CD4-positive, alpha-beta T cell treated with Interleukin-10 for 1 hour (primary cell): Measurements from ENCODE around the gene BLOC1S5.
A peak's percentile ranks its signal among the peaks of the same experiment; 100 is the strongest.

Source experiments
- DNase-seq: peaks from one replicate; pipeline ENCODE4 v3.0.0-alpha.2; 2020

Gene BLOC1S5, protein sequence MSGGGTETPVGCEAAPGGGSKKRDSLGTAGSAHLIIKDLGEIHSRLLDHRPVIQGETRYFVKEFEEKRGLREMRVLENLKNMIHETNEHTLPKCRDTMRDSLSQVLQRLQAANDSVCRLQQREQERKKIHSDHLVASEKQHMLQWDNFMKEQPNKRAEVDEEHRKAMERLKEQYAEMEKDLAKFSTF

DNA sequence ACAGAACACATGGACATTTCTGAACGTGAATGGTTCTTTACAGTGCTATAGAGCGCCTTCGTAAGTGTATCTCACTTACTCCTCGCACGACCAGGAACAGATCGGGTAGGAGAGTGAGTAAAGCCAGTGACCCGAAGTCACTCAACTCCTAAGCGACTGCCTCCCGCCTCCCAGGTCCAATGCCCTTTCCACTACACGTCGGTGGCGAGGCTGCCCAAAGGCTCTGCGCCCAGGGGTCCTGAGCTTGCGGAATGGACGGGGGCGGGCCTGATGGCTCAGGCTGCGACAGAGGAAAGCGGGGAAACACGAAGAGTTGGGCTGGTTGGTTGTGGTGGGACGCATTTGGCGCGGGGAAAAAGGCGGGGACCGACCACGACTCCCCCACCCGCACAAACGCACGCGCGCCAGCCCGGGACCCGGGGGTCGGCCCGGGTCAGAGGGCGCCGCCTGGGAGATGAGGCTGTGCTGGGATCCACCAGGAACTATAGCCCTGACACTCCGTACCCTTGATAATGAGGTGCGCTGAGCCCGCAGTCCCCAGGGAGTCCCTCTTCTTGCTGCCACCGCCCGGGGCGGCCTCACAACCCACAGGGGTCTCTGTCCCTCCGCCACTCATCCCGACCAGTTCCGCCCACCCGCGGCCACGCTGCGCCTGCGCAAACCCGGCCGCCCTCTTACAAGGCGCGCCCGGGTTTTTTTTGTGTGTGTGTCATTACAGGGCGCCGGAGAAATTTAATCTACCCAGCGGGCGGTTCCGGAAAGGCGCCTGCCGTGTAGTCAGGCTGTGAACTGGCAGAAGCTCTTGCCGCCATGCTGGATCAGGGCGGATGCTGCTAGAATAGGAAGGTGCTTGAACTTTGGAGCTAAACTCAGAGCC is at the start of gene BLOC1S5:
Gene BLOC1S5 (minus strand): TSS at position 629 of the 877 bp plus-strand sequence. CDS start 13 bp downstream, at position 616.
- peak; percentile 97 for DNase-seq

DNA sequence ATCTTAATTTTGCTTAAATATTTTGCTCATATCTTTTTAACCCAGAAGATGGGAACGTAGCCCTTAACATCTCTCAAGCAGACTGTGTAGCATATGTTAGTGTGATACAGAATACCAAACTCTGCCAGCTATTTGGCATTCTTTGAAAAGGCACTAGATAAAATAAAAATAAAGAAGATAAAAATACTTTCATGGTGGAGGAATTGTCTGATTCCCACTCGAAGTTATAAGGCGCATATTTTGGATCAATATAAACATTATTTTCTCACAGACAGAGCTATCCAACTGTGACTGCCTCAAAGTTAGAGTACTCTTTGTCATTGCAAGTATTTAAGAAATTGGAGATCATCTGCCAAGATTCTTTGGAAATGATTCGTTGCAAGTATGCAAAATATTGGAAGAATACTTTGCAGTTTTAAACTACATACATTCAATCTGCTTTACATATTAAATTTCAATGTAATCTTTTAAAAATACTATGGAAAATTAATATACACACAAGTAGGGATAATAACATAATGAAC is 49.0 kb upstream of the BLOC1S5 start:
- no peak for DNase-seq

DNA sequence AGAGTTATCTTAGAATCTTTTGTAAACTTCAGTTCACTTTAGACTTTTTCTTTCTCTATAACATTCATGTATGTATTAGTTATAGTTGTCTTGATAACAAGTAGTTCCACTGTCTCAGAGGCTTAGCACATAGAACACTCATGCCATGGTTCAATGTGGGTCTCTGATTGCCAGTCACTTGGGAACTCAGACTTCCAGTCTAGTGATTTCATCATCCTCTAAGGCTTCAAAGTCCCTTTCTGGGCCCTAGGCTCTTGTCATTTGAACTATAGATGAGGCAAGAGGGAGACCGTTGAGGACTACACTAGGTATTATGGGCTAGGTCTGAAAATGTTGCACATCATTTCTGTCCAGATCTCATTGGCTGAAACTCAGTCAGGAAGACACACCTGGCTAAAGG is 46.5 kb upstream of the BLOC1S5 start:
- DNase-seq: no peak

DNA sequence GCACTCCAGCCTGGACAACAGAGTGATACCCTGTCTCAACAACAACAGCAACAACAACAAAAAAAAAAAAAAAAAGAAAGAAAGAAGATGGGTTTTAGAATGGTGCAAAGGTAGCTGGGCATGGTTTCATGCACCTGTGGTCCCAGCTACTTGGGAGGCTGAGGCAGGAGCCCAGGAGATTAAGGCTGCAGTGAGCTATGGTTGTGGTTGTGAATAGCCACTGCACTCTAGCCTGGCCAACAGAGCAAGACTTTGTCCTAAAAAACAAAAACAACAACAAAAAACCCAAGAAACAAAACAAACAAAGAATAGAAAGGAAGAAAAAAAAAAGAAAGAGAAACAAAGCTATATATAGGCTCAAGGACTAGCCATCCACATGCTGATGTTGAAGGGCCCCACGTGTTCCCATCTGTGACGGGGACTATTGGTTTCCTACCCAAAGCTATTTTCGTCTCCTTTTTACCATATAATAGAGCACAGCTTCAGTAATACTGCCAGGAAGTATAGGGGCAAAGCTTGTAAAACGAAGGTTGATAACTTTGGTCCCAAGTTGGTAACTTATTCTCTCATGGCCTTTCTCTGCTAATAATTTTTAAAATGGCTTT is 46.0 kb upstream of the BLOC1S5 start:
- no peak for DNase-seq

DNA sequence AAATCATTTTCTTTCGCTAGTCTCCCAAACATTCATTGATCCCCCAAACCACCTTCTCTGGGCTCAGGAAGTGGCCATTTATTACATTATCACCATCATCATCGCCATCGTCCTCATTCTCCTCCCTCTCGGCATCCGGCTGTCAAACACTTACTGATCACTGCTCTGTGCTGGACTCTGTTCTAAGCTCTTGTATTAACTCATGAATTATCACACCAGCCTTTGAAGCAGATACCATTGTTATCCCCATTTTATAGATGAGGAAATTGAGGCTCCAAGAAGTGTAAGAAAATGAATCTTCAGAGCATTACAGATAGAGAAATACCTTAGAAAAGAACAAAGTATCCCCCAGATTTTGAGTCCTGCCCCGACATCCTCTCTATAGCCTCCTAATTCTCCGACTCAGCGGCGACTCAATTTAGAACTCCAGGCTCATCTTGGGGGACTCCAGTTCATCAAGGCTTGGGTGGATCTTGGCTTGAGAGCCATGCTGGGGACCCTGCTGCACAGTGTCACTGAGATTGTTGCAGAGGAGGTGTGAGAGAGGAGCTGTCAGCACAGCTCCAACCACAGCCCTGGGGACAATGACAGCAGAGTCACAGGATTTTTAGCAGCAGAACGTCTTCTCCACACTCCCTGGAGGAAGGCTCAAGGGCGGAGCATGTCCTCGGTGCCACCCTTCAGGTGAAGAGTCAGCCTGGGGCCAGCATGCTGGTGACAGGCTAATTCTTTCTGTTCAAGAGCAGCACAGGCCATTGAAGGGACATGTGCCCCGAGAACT is 44.8 kb upstream of the BLOC1S5 start:
- DNase-seq: no peak

DNA sequence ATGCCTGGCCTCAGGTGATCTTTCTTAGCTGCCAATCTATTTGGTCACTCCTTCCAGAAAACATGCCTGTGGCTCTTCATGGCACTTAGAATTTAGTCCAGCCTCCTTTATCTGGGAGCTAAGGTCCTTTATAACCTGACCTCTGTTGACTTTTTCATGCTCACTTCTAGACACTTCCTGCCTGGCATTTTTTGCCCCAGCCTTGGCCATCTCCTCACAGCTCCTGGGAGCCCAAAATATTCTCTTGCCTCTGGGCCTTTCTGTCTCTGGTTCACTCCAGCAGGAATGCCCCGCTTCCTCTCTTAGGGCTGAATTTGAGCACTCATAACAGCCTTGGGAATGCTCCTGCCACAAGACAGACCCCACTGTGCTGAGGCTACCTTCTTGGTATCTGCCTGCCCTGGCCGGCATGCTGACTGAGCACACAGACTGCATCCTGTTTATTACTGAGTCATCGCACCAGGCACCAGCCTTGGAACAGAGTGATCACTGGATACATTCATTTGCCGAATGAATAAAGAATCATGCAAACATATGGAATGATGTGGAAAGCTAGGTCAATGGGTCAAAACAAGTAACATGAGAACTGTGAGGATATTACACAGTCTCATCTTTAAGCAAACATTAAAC is 44.0 kb upstream of the BLOC1S5 start:
- no peak for DNase-seq

DNA sequence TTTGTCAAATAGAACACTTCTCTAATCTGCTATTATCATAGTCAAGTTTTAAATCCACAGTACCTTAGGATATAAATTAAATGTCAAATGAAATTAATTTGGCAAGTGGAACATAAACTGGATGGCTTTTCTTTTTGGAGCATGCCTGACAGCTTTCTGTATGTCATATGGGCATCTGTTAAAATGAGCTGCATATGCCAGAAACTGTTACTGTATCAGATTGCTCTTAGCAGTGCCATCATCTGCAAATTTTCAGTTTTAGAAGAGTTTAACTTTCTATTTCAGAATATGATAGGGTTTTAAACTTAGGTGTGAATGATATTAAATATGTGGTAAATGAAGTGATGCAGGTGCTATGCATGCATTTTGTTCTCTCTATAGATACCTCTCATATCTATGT is 41.6 kb upstream of the BLOC1S5 start:
- no peak for DNase-seq

DNA sequence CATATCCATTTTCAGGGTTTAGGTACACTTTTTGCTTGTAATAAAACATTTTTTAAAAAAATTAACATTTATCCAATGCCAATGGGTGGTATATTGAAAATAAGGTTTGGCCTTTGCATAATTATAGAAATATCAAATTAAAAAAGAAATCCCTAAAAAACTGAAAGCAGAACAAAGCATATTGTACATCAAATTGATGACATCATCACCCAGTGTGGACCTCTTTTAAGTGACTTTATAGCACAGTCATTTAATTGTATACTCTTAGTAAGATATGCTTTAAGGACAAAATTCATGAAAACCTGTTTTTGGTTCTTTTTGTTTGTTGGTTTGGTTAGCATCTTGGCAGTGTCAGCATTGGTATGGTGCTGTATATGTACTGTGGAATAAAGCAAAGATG is 39.5 kb upstream of the BLOC1S5 start:
- DNase-seq: no peak

DNA sequence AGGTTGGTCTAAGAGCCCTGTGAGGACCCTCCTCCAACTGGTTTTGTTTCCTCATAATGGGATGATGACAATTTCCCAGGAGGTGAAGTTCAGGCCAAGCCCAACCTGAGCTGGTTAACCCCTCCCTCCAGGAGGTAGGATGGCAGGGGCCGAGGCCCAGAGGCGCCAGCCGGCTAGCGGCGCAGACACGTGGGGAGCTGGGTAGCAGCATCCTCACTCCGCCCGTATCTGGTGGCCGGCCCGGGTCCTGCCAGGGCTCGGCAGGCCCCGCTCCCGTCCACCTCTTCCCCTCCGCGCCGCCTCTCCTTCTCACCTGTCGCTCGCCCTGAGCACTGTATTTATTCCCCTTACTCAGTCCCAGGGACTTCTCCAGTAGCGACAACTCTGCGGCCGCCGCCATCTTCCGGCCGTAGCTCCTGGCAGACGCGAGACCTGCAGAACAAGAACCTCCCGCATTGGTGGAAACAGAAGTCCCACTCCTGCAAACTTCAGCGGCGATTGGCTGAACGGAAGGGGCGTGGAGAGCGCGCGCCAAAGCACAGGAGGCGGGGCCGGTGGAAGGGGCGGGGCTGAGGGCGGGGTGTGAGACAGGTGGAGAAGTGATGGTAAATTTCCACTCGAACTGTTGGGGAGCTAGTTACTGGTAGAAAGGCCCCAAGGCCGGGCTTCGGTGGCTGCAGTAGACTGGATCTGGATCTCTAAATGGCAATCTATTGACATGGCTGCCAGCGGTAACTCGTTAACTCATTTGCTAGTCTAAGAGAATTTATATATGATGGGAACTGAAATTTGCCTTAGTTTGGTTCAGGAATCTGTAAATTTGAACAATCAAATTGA is 38.2 kb upstream of the BLOC1S5 start, which contains the start of gene EEF1E1:
Gene EEF1E1 (minus strand): TSS at position 427 of the 837 bp plus-strand sequence. CDS start 27 bp downstream, at position 400.
- DNase-seq: peak; percentile 98

DNA sequence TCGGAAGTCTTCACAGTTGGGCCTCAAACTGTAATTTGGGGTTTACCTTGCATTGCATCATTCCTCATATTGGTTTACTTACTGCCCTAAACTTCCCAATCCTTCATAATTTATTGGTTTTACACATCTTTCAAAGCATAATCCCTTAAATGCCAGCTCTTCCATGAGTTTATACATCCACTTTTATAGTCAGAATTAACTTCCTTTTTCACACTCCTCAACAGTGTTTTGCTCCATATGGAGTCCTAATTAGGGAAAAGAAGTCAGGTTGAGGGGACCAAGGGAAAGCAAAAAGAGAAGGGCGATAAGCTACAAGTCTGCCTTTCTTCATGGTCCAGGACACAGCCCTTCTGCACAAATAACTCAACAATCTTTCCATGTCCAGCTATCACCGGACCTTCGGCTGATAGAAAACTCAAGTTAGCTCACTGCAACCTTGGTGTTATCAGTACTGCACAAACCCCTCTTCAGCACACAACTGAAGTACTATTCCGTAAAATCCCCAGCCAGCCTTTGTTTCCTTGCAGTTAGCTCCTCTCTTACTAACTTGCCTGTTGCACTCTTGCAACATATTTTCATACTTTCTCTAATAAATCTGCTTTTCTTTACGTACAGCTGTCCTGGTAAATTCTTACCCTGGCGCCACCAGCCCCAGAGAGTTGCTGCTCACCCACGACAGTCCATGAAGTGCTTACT is 36.1 kb upstream of the BLOC1S5 start:
- no peak for DNase-seq

DNA sequence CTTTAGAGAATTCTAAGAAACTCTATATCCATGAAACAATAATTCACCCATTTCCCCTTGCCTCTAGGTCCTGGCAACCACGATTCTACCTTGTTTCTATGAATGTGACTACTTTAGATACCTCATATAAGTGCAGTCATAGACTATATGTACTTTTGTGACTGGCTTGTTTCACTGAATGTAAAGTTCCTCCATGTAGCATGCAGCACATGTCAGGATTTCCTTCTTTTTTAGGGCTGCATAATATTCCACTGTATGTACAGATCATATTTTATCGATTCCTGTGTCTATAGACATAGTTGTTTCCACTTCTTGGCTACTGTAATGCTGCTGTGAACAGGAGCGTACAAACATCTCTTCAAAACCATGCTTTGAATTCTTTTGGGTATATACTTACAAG is 26.5 kb upstream of the BLOC1S5 start:
- no peak for DNase-seq

DNA sequence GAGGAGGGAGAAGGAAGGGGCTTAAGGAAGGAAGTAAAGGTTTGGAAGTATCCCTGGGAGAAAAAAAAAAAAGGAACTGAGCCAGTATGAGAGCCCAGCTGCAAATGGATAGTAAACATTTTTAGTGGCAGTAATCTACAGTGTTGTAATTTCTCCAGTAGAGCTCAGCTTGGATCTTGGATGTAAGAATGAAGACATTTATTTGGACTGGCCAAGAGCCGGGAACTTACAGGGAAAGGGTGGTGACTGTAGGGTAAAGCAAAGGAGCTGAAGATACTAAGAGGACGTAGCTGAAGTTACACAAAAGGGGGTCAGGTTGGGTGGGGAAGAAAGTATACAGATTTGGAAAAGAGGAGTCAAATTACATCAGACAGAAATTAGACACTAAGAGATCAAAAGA is 24.7 kb upstream of the BLOC1S5 start:
- no peak for DNase-seq

DNA sequence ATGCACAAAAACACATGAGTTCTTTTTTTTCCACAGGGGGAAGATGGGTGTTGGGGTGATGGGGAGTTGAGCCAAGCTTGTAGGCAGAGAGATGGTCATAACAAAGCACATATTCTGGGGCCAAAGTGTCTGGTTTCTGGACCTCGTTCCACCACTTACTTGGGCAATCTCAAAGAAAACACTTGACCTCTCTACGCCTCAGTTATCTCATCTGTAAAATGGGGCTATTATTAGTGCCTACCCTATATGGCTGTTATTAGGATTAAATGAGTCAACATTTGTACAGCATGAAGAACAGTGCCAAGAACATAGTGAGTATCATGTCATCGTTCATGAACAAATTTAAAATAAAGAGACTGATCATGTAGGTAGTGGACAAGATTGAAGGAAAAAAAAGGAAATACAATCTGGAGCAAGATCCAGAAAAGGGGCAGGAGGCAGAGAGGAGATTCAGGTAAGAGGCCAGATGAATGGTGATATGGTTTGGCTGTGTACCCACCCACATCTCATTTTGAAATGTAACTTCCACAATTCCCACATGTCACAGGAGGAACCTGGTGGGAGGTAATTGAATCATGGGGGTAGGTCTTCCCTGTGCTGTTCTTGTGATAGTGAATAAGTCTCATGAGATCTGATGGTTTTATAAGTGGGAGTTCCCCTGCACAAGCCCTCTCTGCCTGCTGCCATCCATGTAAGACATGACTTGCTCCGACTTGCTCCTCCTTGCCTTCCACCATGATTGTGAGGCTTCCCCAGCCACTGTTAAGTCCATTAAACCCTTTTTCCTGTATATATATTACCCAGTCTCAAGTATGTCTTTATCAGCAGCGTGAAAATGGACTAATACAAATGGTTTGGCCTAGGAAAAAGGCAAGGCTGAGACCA is 23.9 kb upstream of the BLOC1S5 start:
- no peak for DNase-seq

DNA sequence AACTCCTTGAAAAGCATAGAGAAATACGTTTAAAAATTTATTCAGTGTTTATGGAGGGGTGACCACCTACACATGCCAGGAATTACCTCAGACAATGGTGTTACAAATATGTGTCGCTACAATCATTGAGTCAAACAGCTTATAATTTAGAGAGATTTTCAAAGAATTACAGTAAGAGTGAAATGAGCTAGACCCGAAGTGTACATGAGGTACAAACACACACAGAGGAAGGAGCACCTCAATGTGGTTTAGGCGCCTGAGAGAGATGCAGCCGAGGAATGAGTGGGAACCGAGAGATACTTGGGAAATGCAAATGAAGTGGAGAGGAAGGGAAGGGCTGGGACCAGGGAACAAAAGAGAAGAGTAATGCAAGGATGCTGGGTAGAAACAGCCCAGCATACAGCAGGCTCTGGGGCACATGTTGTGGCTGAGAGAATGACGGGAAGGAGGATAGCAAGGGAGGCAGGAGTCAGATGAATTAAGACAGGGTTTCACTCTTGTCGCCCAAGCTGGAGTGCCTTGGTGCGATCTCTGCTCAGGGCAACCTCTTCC is 22.6 kb upstream of the BLOC1S5 start:
- DNase-seq: no peak

DNA sequence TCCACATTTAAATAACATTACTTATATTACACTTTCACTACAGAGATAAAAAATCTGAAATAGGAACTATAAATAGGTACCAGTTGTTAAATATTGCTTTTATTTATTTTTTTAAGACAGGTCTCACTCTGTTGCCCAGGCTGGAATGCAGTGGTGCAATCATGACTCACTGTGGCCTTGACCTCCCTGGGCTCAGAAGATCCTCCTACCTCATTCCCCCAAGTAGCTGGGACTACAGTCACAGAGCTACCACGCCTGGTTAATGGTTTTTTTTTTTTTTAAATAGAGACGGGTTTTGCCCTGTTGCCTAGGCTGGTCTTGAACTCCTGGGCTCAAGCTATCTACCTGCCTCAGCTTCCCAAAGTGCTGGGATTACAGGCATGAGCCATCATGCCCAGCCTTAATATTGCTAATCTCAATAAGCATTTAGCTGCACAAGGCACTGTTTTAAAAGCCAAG is 20.9 kb upstream of the BLOC1S5 start:
- DNase-seq: no peak

DNA sequence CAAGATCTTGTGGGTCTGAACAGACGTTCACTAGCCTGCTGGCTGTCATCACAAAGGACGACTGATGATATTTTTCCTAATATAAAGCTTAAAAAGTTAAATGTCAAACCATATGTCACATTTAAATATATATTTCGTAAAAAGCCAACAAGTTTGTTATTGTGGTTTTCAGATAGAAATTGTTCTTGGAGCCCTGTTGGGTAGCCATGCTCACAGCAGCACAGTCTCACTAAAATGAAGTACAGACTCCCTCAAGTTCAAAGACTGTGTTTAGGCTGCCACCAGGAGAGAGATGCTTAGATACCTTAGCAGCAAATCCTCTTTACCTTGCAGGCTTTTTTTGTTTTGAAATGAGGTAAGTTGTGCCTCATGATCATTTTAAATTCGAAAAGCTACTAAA is 20.4 kb upstream of the BLOC1S5 start:
- DNase-seq: no peak

DNA sequence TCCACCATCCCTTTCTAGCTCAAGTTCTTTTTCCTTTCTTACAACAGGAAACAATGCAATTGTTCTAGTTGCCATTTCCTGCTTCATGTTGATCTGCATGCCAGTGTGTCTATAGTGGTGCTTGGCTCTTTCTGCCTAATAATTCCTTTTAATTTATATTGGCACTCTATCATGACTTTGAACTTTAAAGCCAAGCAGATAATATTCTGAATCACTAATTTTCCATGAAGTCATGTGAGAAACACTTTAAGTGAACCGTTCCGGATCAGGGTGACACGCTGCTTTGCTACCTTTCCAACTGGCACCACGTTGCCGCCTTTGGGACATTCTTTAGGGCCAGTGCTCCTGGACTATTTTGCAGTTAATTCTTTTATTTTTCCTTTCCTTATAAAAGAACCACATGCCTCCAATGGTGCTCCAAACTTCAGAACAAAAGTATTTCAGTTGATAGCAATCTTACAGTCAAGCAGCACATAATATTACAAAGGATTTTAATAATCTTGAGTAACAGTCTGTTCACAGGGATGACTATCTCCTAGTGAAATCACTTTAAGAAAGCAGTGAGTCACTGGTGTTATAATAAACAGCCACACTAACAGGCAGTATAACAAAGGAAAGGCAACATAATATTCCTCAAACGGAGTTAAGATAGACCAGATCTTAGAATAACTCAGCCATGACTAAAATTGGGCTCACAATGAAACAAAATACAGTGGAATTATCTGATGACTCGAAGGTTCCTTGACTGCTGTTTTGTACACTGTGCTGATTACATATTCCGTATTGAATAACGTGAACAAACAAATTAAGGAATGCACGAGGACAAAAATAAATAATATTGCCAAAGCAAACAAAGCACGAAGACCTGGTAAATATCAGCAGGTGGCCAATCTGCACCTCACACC is 19.0 kb upstream of the BLOC1S5 start:
- no peak for DNase-seq

DNA sequence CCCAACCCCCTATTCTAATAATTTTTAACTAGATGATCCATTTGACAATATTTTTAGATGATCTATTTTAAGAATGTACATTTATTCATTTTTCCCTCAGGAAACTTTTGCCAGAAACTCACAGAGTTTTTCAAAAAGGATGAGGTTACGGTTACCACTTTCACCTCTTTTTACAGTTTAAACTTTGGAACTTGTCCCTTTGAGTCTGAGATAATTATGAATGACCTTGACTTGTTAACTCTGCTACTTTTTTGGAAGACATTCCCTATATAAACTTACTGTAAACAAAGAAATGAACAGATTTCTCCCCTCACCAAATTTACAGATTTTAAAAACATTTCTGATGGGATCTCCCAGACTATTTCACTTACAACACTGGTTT is 18.4 kb upstream of the BLOC1S5 start:
- no peak for DNase-seq
